ENCODE data around the gene TRAK1.

TRAK1 gene

GRCh38 chr3:42264399-42265058 lies 173.4 kb downstream of the TRAK1 start:
- TF ChIP-seq, protein P1, sequence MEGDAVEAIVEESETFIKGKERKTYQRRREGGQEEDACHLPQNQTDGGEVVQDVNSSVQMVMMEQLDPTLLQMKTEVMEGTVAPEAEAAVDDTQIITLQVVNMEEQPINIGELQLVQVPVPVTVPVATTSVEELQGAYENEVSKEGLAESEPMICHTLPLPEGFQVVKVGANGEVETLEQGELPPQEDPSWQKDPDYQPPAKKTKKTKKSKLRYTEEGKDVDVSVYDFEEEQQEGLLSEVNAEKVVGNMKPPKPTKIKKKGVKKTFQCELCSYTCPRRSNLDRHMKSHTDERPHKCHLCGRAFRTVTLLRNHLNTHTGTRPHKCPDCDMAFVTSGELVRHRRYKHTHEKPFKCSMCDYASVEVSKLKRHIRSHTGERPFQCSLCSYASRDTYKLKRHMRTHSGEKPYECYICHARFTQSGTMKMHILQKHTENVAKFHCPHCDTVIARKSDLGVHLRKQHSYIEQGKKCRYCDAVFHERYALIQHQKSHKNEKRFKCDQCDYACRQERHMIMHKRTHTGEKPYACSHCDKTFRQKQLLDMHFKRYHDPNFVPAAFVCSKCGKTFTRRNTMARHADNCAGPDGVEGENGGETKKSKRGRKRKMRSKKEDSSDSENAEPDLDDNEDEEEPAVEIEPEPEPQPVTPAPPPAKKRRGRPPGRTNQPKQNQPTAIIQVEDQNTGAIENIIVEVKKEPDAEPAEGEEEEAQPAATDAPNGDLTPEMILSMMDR (IDR thresholded peaks at IDR 0.05; ENCODE audit: borderline replicate concordance, insufficient read depth, low read depth, low read length): no peak
- no peak overlapping the region for H3K4me3 ChIP-seq (ENCODE audit: low read depth, low read length)

DNA sequence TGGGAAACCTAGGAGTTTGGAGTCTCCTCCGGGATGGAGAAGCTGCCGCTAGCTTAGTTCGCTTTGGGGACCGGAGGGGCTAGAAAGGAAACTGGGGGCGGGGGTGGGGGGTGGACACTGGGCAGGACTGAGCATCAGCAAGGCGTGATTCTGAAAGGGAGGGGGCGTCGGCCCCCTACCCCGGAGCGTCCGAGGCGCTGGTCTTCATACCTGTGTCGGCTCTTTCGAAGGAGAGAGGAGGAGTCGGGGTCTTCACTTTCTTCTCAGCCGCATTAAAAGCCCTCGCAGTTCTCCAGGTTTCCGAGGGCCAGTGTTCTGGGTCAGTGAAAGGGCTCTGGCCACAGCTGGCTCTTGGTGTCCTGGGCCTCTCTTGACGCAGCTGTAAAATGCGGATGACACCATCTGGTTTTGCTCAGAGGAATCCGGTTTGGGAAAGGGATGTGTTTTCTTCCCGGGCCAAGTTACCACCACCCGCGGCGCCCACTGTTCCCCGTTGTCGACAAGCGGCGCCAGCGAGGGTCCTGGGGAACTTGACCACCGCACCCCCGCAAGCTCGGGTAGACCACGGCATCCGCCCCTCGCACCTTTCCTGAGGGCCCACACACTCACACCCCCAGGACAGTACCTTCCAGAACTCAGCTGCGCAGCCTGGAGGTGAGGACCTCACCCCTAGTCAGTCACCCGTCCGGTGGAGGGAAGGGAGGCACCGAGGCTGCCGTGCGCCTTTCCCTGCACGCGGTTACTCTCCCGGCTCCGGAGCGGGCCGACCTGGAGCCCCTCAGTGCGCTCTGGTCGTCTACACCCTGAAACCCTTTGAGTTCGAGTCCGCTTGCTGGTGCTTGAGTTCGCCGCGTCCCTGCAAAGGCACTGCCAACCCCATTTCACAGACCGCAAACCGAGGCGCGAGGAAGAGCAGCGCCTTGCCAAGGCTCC lies 174.2 kb downstream of the TRAK1 start:
- H3K4me3 ChIP-seq (ENCODE audit: low read depth, low read length): no peak overlapping the region
- TF ChIP-seq, protein P1 (IDR thresholded peaks at IDR 0.05; ENCODE audit: borderline replicate concordance, insufficient read depth, low read depth, low read length): no peak

DNA sequence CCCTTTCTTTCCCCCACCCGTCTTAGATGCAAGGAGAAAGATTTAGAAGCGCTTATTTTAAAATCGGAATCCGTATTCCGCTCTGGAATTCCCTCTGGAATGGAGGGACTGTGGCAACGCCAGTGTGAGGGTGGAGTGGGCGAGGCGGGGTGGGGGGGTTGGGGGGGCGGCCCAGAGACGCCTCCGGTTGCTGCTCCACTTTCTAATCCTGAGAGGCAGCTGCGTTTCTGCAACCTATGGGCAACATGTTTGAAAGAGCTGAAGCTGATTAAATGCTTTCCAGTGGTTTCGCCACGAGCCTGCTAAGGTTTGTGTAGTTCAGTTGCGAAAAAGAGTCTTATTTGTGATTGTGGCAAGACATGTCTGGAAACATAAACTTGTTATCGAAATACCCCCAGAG lies 174.9 kb downstream of the TRAK1 start, which contains the start of gene CCK:
Gene CCK, minus strand, starts transcription at position 101 of the 400 bp plus-strand sequence. CDS start 2,555 bp downstream, outside the sequence.
- TF ChIP-seq, protein P1 (IDR thresholded peaks at IDR 0.05; ENCODE audit: borderline replicate concordance, insufficient read depth, low read depth, low read length): no peak
- no peak within 1 kb of the TSS for H3K4me3 ChIP-seq (ENCODE audit: low read depth, low read length)

- TF ChIP-seq, protein P1 (IDR thresholded peaks at IDR 0.05; ENCODE audit: borderline replicate concordance, insufficient read depth, low read depth, low read length): no peak
- no peak overlapping the region for H3K4me3 ChIP-seq (ENCODE audit: low read depth, low read length)
Measured at GRCh38 chr3:42267878-42268277, 176.7 kb downstream of the TRAK1 start.

- TF ChIP-seq, protein P1 (IDR thresholded peaks at IDR 0.05; ENCODE audit: borderline replicate concordance, insufficient read depth, low read depth, low read length): no peak
- no peak overlapping the region for H3K4me3 ChIP-seq (ENCODE audit: low read depth, low read length)
Measured at GRCh38 chr3:42269647-42270046, 178.5 kb downstream of the TRAK1 start.

DNA sequence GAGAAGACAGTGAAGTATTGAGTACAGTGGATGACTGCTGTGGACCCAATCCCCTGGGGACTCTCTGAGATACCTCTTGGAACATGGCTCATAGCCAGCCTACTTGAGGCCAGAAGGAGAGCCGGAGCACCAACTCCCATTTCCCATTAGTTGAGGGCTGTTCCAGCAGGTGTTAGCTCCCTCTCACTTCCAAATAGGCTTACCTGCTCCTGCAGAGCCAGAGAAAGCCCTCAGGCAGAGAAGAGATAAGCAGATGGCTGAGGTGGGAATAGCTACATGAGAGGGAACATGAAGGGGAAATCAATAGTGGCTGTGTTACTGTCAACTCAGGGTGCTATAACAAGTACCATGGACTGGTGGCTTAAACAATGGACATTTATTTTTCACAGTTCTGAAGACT lies 179.4 kb downstream of the TRAK1 start:
- TF ChIP-seq, protein P1 (IDR thresholded peaks at IDR 0.05; ENCODE audit: borderline replicate concordance, insufficient read depth, low read depth, low read length): no peak
- no peak overlapping the region for H3K4me3 ChIP-seq (ENCODE audit: low read depth, low read length)

Measured in GM12875 (cell line).